Testis (tissue), 2 donors: ENCODE measurements around the gene ARHGAP40.

ENCODE experiments used
- POLR2A ChIP-seq: fragments of 450-650 bp; IDR thresholded peaks from one replicate; pipeline ENCODE4 v1.6.1; 2017; ENCODE audit warnings: antibody characterized with exemption, mild to moderate bottlenecking, moderate library complexity
- TF ChIP-seq, protein P1 (sequence below), 3 experiments: fragments of 450-650 bp in 2 of 3; fragments of 200-600 bp in 1 of 3; sonication (generic) in 1 of 3; IDR thresholded peaks; one replicate each; pipeline ENCODE4 v1.5.1; 2016 to 2019; ENCODE audit warnings: antibody characterized with exemption in 3 of 3, mild to moderate bottlenecking in 2 of 3, moderate library complexity in 1 of 3

DNA sequence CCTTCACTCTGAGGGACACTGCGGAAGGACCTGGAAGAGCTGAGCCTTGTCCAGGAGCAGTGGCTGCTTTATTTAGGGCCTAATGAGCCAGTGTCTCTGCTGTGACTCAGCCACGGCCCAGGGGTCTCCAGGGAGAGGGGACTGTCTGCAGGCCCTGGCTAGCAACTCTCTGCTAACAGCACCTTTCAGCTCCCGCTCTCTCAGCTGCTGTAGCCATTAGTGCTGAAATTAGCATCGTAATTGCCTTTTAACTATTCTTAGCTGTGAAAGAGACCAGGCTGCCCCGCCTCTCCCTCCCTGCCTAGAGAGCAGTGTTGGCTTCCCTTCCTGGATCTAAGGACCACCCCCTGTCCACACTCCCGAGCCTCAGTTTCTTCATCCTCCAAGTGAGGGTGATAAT lies 69.6 kb downstream of the ARHGAP40 start:
- TF ChIP-seq, protein P1, sequence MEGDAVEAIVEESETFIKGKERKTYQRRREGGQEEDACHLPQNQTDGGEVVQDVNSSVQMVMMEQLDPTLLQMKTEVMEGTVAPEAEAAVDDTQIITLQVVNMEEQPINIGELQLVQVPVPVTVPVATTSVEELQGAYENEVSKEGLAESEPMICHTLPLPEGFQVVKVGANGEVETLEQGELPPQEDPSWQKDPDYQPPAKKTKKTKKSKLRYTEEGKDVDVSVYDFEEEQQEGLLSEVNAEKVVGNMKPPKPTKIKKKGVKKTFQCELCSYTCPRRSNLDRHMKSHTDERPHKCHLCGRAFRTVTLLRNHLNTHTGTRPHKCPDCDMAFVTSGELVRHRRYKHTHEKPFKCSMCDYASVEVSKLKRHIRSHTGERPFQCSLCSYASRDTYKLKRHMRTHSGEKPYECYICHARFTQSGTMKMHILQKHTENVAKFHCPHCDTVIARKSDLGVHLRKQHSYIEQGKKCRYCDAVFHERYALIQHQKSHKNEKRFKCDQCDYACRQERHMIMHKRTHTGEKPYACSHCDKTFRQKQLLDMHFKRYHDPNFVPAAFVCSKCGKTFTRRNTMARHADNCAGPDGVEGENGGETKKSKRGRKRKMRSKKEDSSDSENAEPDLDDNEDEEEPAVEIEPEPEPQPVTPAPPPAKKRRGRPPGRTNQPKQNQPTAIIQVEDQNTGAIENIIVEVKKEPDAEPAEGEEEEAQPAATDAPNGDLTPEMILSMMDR (IDR thresholded peaks at IDR 0.05): no peak
- no peak for TF ChIP-seq POLR2A
